Ovary (tissue), 9 donors: ENCODE data around the gene RAC2. TPM values are rescaled to one million over a fixed set of nuclear protein-coding genes. Genes with fewer than 3 reads are reported as not detected.

Experiments used
- DNase-seq, 5 donors: peaks; one replicate each; pipeline ENCODE4 v3.0.0-alpha.2; 2019 to 2020
- H3K27ac ChIP-seq, 2 donors: fragments of 200-600 bp; one replicate each; pipeline versions ENCODE4 v1.5.1 to v1.8.0; 2019 to 2022
- H3K27me3 ChIP-seq: fragments of 200-600 bp; one replicate; pipeline ENCODE4 v1.8.0; 2022
- H3K36me3 ChIP-seq: fragments of 200-600 bp; sonication (generic); one replicate; pipeline ENCODE4 v1.5.1; 2019
- H3K4me1 ChIP-seq: one replicate; pipeline ENCODE4 v1.8.1; 2013; ENCODE audit warnings: mild to moderate bottlenecking, moderate library complexity; ENCODE audit not compliant: insufficient read depth
- H3K4me3 ChIP-seq: fragments of 200-600 bp; sonication (generic); one replicate; pipeline ENCODE4 v1.5.1; 2017
- H3K9me3 ChIP-seq, 2 donors: fragments of 200-600 bp in 1 of 2; sonication (generic) in 1 of 2; one replicate each; pipeline versions ENCODE4 v1.5.1 to v1.8.1; 2013 to 2019; ENCODE audit warnings: mild to moderate bottlenecking in 1 of 2, moderate library complexity in 1 of 2
- CTCF ChIP-seq, 3 donors: fragments of 450-650 bp in 2 of 3; fragments of 200-600 bp in 1 of 3; IDR thresholded peaks; one replicate each; pipeline versions ENCODE4 v1.5.1 to v1.8.0; 2016 to 2022; ENCODE audit warnings: antibody characterized with exemption in 3 of 3, mild to moderate bottlenecking in 1 of 3
- EP300 ChIP-seq: sonication (generic); formaldehyde crosslinking; IDR thresholded peaks from one replicate; pipeline ENCODE4 v1.6.1; 2017; ENCODE audit warnings: antibody characterized with exemption
- POLR2A ChIP-seq: fragments of 450-650 bp; IDR thresholded peaks from one replicate; pipeline ENCODE4 v1.6.1; 2017; ENCODE audit warnings: antibody characterized with exemption, mild to moderate bottlenecking, moderate library complexity
- WGBS, 3 donors: extraction: QIAGEN DNeasy Blood & Tissue Kit in 1 of 3; methylation state at CpG; one replicate each; pipeline versions ENCODE4 v1.1.5 to v1.1.7; 2013 to 2017; 5-methylcytosine and 5-hydroxymethylcytosine counted together
- intact Hi-C, 4 donors: fragments of 100-400 bp; cut with DNase I; formaldehyde crosslinking; loops; one replicate each; pipeline versions ENCODE4 v1.11.0 to v1.15.1; 2022 to 2023
- polyA plus RNA-seq, 2 donors: library from polyadenylated mRNA; stranded (reverse); fragments of 200-250 nt in 1 of 2; fragments of 350-450 nt in 1 of 2; fragmentation: Illumina TruSeq in 1 of 2; extraction: RNeasy Lipid Tissue Mini Kit (QIAGEN cat#74804) in 1 of 2; gene quantifications; one replicate each; pipeline ENCODE4 v1.2.3, GENCODE V29; 2013 to 2014
- total RNA-seq, 7 donors: library from RNA; depleted of rRNA in 2 of 7; stranded (reverse); fragments of >200 nt in 2 of 7; fragmentation: NEBNext Ultra II Directional in 3 of 7; extraction: Animal tissue kit (Norgen Biotek cat#: 25700) in 3 of 7; gene quantifications; one replicate each; pipeline versions ENCODE4 v1.1.0 to v1.2.4, GENCODE V29; 2016 to 2023
- donor health status: DM: no; HTN: no; CAD: no; lungs with moderate emphysema.
- donor health status: DM: no; HTN: no; CAD: no.
- donor health status: Bipolar disorder and iron deficiency.
- donor health status: DM: yes; HTN: yes; CAD: no.
- donor health status: DM: no; HTN: no; CAD: no.
- donor health status: DM: yes; HTN: yes; CAD: no.

RAC2 gene
- total and polyA plus RNA-seq, 9 donors, result 2.3 to 18.4 (median 6.0) TPM

GRCh38 chr22:37282385-37282677 lies 38.3 kb upstream of the RAC2 start, which contains the start of gene CYTH4:
Gene CYTH4 (plus strand): TSS chr22:37282508. CDS start chr22:37282570, 62 bp downstream.
- intact Hi-C loops, result no loop called here
- Histone ChIP-seq H3K27me3 (no peaks in the 10 kb centered on the region), H3K4me1 (no peaks in the 10 kb centered on the region), H3K27ac (no peak within 1 kb of the TSS), H3K36me3 (no peaks in the 10 kb centered on the region), H3K4me3 (no peak within 1 kb of the TSS), H3K9me3 (no peaks in the 10 kb centered on the region)
- TF ChIP-seq POLR2A, result no peak
- no peak for TF ChIP-seq EP300
- no peak for TF ChIP-seq CTCF (IDR thresholded peaks at IDR 0.05)
- WGBS, 3 donors, result 36 to 62% (median 47%) methylated on average over 12 of the region's 12 CpGs
- no peak for DNase-seq

GRCh38 chr22:37281646-37282384 lies 37.7 kb upstream of the RAC2 start:
- Histone ChIP-seq H3K4me3 (no peak overlapping the region), H3K27ac (no peak overlapping the region), H3K9me3 (no peaks in the 10 kb centered on the region), H3K27me3 (no peaks in the 10 kb centered on the region), H3K36me3 (no peaks in the 10 kb centered on the region), H3K4me1 (no peaks in the 10 kb centered on the region)
- WGBS, 3 donors, result 79 to 85% (median 80%) methylated on average over 12 of the region's 12 CpGs
- no peak for DNase-seq
- TF ChIP-seq POLR2A (no peak), EP300 (no peak), CTCF (IDR thresholded peaks at IDR 0.05) (no peak)
- intact Hi-C loops, result no loop called here

DNA sequence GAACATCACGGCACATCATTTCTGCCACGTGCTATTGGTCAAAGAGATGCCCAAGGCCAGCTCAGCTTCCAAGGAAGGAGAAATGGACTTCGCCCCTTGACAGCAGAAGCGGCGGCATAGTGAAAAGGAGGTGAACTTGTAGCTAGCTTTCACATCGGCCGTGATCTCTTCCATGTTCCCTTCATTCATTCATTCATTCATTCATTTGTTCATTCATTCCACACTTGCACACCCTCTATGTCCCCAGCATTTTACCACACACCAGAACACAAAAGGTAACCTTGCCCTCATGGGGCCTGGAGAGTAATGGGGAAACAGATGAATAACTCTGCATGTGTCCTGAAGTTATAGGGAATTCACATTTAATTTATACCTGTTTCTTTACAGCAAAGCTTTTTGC lies 37.1 kb upstream of the RAC2 start:
- H3K4me3 ChIP-seq, result no peak overlapping the region
- H3K27me3 ChIP-seq, result no peaks in the 10 kb centered on the region
- H3K27ac ChIP-seq, result no peak overlapping the region
- DNase-seq, result no peak
- no peaks in the 10 kb centered on the region for H3K4me1 ChIP-seq
- intact Hi-C loops, result no loop called here
- 89 to 95% (median 90%) methylated on average over 7 of the region's 7 CpGs for WGBS, 3 donors
- no peaks in the 10 kb centered on the region for H3K36me3 ChIP-seq
- H3K9me3 ChIP-seq, result no peaks in the 10 kb centered on the region
- no peak for TF ChIP-seq POLR2A
- no peak for TF ChIP-seq CTCF (IDR thresholded peaks at IDR 0.05)
- TF ChIP-seq EP300, result no peak

- no peak for TF ChIP-seq CTCF (IDR thresholded peaks at IDR 0.05)
- TF ChIP-seq POLR2A, result no peak
- no peak for TF ChIP-seq EP300
- no peak for DNase-seq
- 94 to 97% (median 94%) methylated on average over 5 of the region's 5 CpGs for WGBS, 3 donors
- H3K4me3 ChIP-seq, result no peak overlapping the region
- no peaks in the 10 kb centered on the region for H3K9me3 ChIP-seq
- intact Hi-C loops, result no loop called here
- H3K36me3 ChIP-seq, result no peaks in the 10 kb centered on the region
- no peak overlapping the region for H3K27ac ChIP-seq
- no peaks in the 10 kb centered on the region for H3K27me3 ChIP-seq
- no peaks in the 10 kb centered on the region for H3K4me1 ChIP-seq
Measured at GRCh38 chr22:37280718-37281117, 36.6 kb upstream of the RAC2 start.
